Esophagus muscularis mucosa (tissue), 4 donors: ENCODE results near the gene SMTNL1. TPM values are rescaled to one million over a fixed set of nuclear protein-coding genes. Genes with fewer than 3 reads are reported as not detected.

ENCODE experiments used
- DNase-seq: peaks from one replicate; pipeline ENCODE4 v3.0.0-alpha.2; 2017; ENCODE audit errors: extremely low spot score
- H3K27ac ChIP-seq, 4 donors: fragments of 200-600 bp; sonication (generic); replicated peaks in 1 of 4; 1 replicate in 3 of 4; 2 replicates in 1 of 4; pipeline ENCODE4 v1.5.1; 2016 to 2019; ENCODE audit warnings: mild to moderate bottlenecking in 1 of 4
- H3K27me3 ChIP-seq, 4 donors: fragments of 200-600 bp; sonication (generic); one replicate each; pipeline versions ENCODE4 v1.5.1 to v1.6.0; 2016 to 2019
- H3K36me3 ChIP-seq, 4 donors: fragments of 200-600 bp; sonication (generic); one replicate each; pipeline ENCODE4 v1.5.1; 2016 to 2019
- H3K4me1 ChIP-seq, 4 donors: fragments of 200-600 bp; sonication (generic); one replicate each; pipeline ENCODE4 v1.5.1; 2016 to 2019
- H3K4me3 ChIP-seq, 4 donors: fragments of 200-600 bp; sonication (generic); 1 replicate in 2 of 4; 2 replicates in 2 of 4; pipeline ENCODE4 v1.5.1; 2016 to 2019; ENCODE audit warnings: mild to moderate bottlenecking in 4 of 4, moderate library complexity in 1 of 4
- H3K9me3 ChIP-seq, 4 donors: fragments of 200-600 bp; sonication (generic); 1 replicate in 3 of 4; 2 replicates in 1 of 4; pipeline ENCODE4 v1.5.1; 2016 to 2019
- CTCF ChIP-seq, 3 experiments: fragments of 200-600 bp in 2 of 3; fragments of 450-650 bp in 1 of 3; sonication (generic) in 2 of 3; IDR thresholded peaks; one replicate each; pipeline ENCODE4 v1.5.1; 2017 to 2019; ENCODE audit warnings: antibody characterized with exemption in 3 of 3, mild to moderate bottlenecking in 2 of 3, moderate library complexity in 1 of 3
- EP300 ChIP-seq: sonication (generic); formaldehyde crosslinking; IDR thresholded peaks from one replicate; pipeline ENCODE4 v1.6.1; 2017; ENCODE audit warnings: antibody characterized with exemption
- POLR2A ChIP-seq: fragments of 450-650 bp; IDR thresholded peaks from one replicate; pipeline ENCODE4 v1.6.1; 2017; ENCODE audit warnings: antibody characterized with exemption, moderate library complexity, mild to moderate bottlenecking, low read depth
- POLR2AphosphoS5 ChIP-seq, 2 donors: sonication (generic); formaldehyde crosslinking; IDR thresholded peaks; one replicate each; pipeline ENCODE4 v1.6.1; 2017; ENCODE audit warnings: antibody characterized with exemption in 2 of 2
- WGBS: methylation state at CpG from one replicate; pipeline ENCODE4 v1.1.5; 2018; 5-methylcytosine and 5-hydroxymethylcytosine counted together
- intact Hi-C: fragments of 100-400 bp; cut with DNase I; formaldehyde crosslinking; loops from one replicate; pipeline ENCODE4 v1.15.1; 2023
- total RNA-seq, 4 donors: library from RNA; depleted of rRNA; stranded (reverse); fragments of >200 nt; gene quantifications; one replicate each; pipeline versions ENCODE4 v1.1.0 to v1.2.1, GENCODE V29; 2016

The SMTNL1 gene
- total RNA-seq, 4 donors from 2014 or later: not detected

- Histone ChIP-seq H3K9me3 (no peaks in the 10 kb centered on the region), H3K27ac (no peak overlapping the region), H3K36me3 (no peaks in the 10 kb centered on the region), H3K27me3 (no peaks in the 10 kb centered on the region), H3K4me3 (no peak overlapping the region), H3K4me1 (no peaks in the 10 kb centered on the region)
- no peak for DNase-seq
- TF ChIP-seq EP300 (no peak), CTCF (IDR thresholded peaks at IDR 0.05) (no peak), POLR2AphosphoS5 (IDR thresholded peaks at IDR 0.05) (no peak), POLR2A (no peak)
- 82% methylated on average over 9 of the region's 9 CpGs for WGBS
- intact Hi-C loops: no loop called here
Observed at GRCh38 chr11:57584341-57584740, 46.9 kb downstream of the SMTNL1 start.

GRCh38 chr11:57585301-57585700, 47.9 kb downstream of the SMTNL1 start:
- H3K4me3 ChIP-seq: no peak overlapping the region
- intact Hi-C loops: no loop called here

GRCh38 chr11:57586711-57587245, 49.4 kb downstream of the SMTNL1 start:
- Histone ChIP-seq H3K27ac (no peak overlapping the region), H3K4me3 (no peak overlapping the region), H3K4me1 (no peaks in the 10 kb centered on the region), H3K27me3 (no peaks in the 10 kb centered on the region), H3K36me3 (no peaks in the 10 kb centered on the region), H3K9me3 (no peaks in the 10 kb centered on the region)
- 50% methylated on average over 2 of the region's 2 CpGs for WGBS
- intact Hi-C loops: no loop called here
- TF ChIP-seq POLR2A (no peak), CTCF (IDR thresholded peaks at IDR 0.05) (no peak), POLR2AphosphoS5 (IDR thresholded peaks at IDR 0.05) (no peak), EP300 (no peak)
- no peak for DNase-seq

More at GRCh38 chr11:57585301-57585700, 47.9 kb downstream of the SMTNL1 start:
- H3K27me3 ChIP-seq: no peaks in the 10 kb centered on the region
- H3K9me3 ChIP-seq: no peaks in the 10 kb centered on the region
- no peak for DNase-seq
- no peaks in the 10 kb centered on the region for H3K36me3 ChIP-seq
- TF ChIP-seq CTCF (IDR thresholded peaks at IDR 0.05): no peak
- no peak for TF ChIP-seq EP300
- TF ChIP-seq POLR2AphosphoS5 (IDR thresholded peaks at IDR 0.05): no peak
- no peak for TF ChIP-seq POLR2A
- no peaks in the 10 kb centered on the region for H3K4me1 ChIP-seq
- no peak overlapping the region for H3K27ac ChIP-seq

- Histone ChIP-seq H3K27me3 (no peaks in the 10 kb centered on the region), H3K4me3 (no peak overlapping the region), H3K27ac (no peak overlapping the region), H3K36me3 (no peaks in the 10 kb centered on the region), H3K4me1 (no peaks in the 10 kb centered on the region), H3K9me3 (no peaks in the 10 kb centered on the region)
- DNase-seq: no peak
- 84% methylated on average over 3 of the region's 3 CpGs for WGBS
- intact Hi-C loops: loop anchor here (2.0 kb wide), 1 partner anchor 19 kb away; no protein-coding TSS in a partner anchor
- TF ChIP-seq POLR2AphosphoS5 (IDR thresholded peaks at IDR 0.05): no peak
Observed at GRCh38 chr11:57588046-57588710, 50.8 kb downstream of the SMTNL1 start.

GRCh38 chr11:57596266-57596885, 59.0 kb downstream of the SMTNL1 start:
- Histone ChIP-seq H3K9me3 (no peaks in the 10 kb centered on the region), H3K4me3 (no peak overlapping the region), H3K27ac (peak overlapping the region; percentile 86 to 94 (median 88)), H3K27me3 (no peaks in the 10 kb centered on the region), H3K4me1 (peaks cover 6 to 29% (median 27%) of the 10 kb centered on the region in 4 donors), H3K36me3 (peaks cover 0 to 10% (median 4%) of the 10 kb centered on the region in 4 donors)
- TF ChIP-seq POLR2A: no peak
- no peak for DNase-seq
- intact Hi-C loops: no loop called here
- 89% methylated on average over 5 of the region's 5 CpGs for WGBS
